HEK293 (cell line): ENCODE measurements around the gene CDK17.

Source experiments
- CTCF ChIA-PET: fragments of 350-600 bp; formaldehyde crosslinking; extraction: SDS; loops from one replicate; lab custom pipeline; 2021; ENCODE audit warnings: antibody characterized with exemption; lab: Yijun Ruan, JAX
- POLR2A ChIA-PET: fragments of 300-600 bp; formaldehyde crosslinking; extraction: SDS; loops from one replicate; lab custom pipeline; 2020; ENCODE audit warnings: antibody characterized with exemption, inconsistent platforms; lab: Yijun Ruan, JAX
- H3K27ac ChIP-seq: fragments of 200-500 bp; sonication (Bioruptor generic); 2 replicates; pipeline ENCODE4 v1.5.1; 2014; ENCODE audit warnings: low read depth, low read length, control low read depth, inconsistent platforms; ENCODE audit errors: extremely low read depth
- H3K36me3 ChIP-seq, 2 experiments: fragments of 200-500 bp in 1 of 2; sonication (Bioruptor generic) in 1 of 2; 1 replicate in 1 of 2; 2 replicates in 1 of 2; pipeline ENCODE4 v1.5.1; 2014 to 2017; ENCODE audit warnings: inconsistent platforms in 2 of 2, low read length in 2 of 2; ENCODE audit not compliant: control insufficient read depth in 2 of 2, insufficient read depth in 1 of 2
- H3K4me1 ChIP-seq: fragments of 200-500 bp; sonication (Bioruptor generic); 2 replicates; pipeline ENCODE4 v1.5.1; 2014; ENCODE audit warnings: mild to moderate bottlenecking, low read length, inconsistent platforms; ENCODE audit not compliant: control insufficient read depth, insufficient read depth
- H3K4me3 ChIP-seq: 2 replicates; pipeline ENCODE4 v1.5.1; 2011; ENCODE audit warnings: low read depth, mild to moderate bottlenecking, control low read depth, low read length, moderate library complexity
- H3K9me3 ChIP-seq: fragments of 200-500 bp; sonication (Bioruptor generic); 2 replicates; pipeline ENCODE4 v1.5.1; 2014; ENCODE audit warnings: low read depth, low read length, inconsistent platforms; ENCODE audit not compliant: control insufficient read depth, insufficient read depth
- GFI1B ChIP-seq: fragments of 450-650 bp; formaldehyde crosslinking; IDR thresholded peaks from 2 replicates; pipeline ENCODE4 v1.5.1; 2016; ENCODE audit warnings: missing biosample characterization, missing genetic modification characterization
- HOXD13 ChIP-seq: sonication (generic); formaldehyde crosslinking; IDR thresholded peaks from 2 replicates; pipeline ENCODE4 v1.8.0; 2022; ENCODE audit warnings: missing genetic modification reagents, borderline replicate concordance
- SCRT1 ChIP-seq: fragments of 450-650 bp; formaldehyde crosslinking; IDR thresholded peaks from 2 replicates; pipeline ENCODE4 v1.5.1; 2016; ENCODE audit warnings: missing biosample characterization, missing genetic modification characterization, borderline replicate concordance
- SCRT2 ChIP-seq: fragments of 450-650 bp; formaldehyde crosslinking; IDR thresholded peaks from 2 replicates; pipeline ENCODE4 v1.5.1; 2016; ENCODE audit warnings: missing biosample characterization, missing genetic modification characterization
- SETDB1 ChIP-seq: IDR thresholded peaks from one replicate; pipeline ENCODE4 v1.6.1; 2017; ENCODE audit warnings: mild to moderate bottlenecking, low read length, moderate library complexity, mixed read lengths; ENCODE audit not compliant: insufficient read length
- ZBTB48 ChIP-seq: fragments of 450-650 bp; formaldehyde crosslinking; IDR thresholded peaks from 2 replicates; pipeline ENCODE4 v1.5.1; 2016; ENCODE audit warnings: missing biosample characterization, missing genetic modification characterization
- ZIC2 ChIP-seq: fragments of 450-650 bp; formaldehyde crosslinking; IDR thresholded peaks from 2 replicates; pipeline ENCODE4 v1.5.1; 2016; ENCODE audit warnings: missing biosample characterization, missing genetic modification characterization
- ZNF174 ChIP-seq: fragments of 450-650 bp; formaldehyde crosslinking; IDR thresholded peaks from 2 replicates; pipeline ENCODE4 v1.5.0; 2017; ENCODE audit warnings: missing biosample characterization, mild to moderate bottlenecking, missing genetic modification characterization
- ZNF202 ChIP-seq: fragments of 450-650 bp; formaldehyde crosslinking; IDR thresholded peaks from 2 replicates; pipeline ENCODE4 v1.5.1; 2016; ENCODE audit warnings: missing biosample characterization, missing genetic modification characterization, borderline replicate concordance
- ZNF311 ChIP-seq: fragments of 450-650 bp; formaldehyde crosslinking; IDR thresholded peaks from 2 replicates; pipeline ENCODE4 v1.5.1; 2017; ENCODE audit warnings: missing biosample characterization, missing genetic modification characterization, borderline replicate concordance
- ZNF600 ChIP-seq: fragments of 450-650 bp; formaldehyde crosslinking; IDR thresholded peaks from 2 replicates; pipeline ENCODE4 v1.5.1; 2016; ENCODE audit warnings: missing biosample characterization, missing genetic modification characterization
- ZNF626 ChIP-seq: fragments of 450-650 bp; sonication (Bioruptor Pico); formaldehyde crosslinking; IDR thresholded peaks from 2 replicates; pipeline ENCODE4 v1.5.1; 2018; ENCODE audit warnings: missing biosample characterization, missing genetic modification characterization, inconsistent platforms
- ZNF639 ChIP-seq: fragments of 450-650 bp; formaldehyde crosslinking; IDR thresholded peaks from 2 replicates; pipeline ENCODE4 v1.5.1; 2016; ENCODE audit warnings: missing biosample characterization, missing genetic modification characterization
- ZNF677 ChIP-seq: fragments of 450-650 bp; IDR thresholded peaks from 2 replicates; pipeline ENCODE4 v1.5.0; 2018; ENCODE audit warnings: missing biosample characterization, mild to moderate bottlenecking, missing genetic modification characterization, moderate library complexity
- TF ChIP-seq, protein P1 (sequence below): fragments of 450-650 bp; formaldehyde crosslinking; IDR thresholded peaks from 2 replicates; pipeline ENCODE4 v1.5.1; 2016; ENCODE audit warnings: missing biosample characterization, missing genetic modification characterization
- TF ChIP-seq, protein P2 (sequence below): fragments of 450-650 bp; formaldehyde crosslinking; IDR thresholded peaks from 2 replicates; pipeline ENCODE4 v1.5.1; 2016; ENCODE audit warnings: missing biosample characterization, missing genetic modification characterization
- TF ChIP-seq, protein P3 (sequence below): fragments of 450-650 bp; formaldehyde crosslinking; conservative IDR thresholded peaks from 2 replicates; pipeline ENCODE4 v1.5.1; 2016; ENCODE audit warnings: low read depth, missing biosample characterization, missing genetic modification characterization

The CDK17 gene

DNA sequence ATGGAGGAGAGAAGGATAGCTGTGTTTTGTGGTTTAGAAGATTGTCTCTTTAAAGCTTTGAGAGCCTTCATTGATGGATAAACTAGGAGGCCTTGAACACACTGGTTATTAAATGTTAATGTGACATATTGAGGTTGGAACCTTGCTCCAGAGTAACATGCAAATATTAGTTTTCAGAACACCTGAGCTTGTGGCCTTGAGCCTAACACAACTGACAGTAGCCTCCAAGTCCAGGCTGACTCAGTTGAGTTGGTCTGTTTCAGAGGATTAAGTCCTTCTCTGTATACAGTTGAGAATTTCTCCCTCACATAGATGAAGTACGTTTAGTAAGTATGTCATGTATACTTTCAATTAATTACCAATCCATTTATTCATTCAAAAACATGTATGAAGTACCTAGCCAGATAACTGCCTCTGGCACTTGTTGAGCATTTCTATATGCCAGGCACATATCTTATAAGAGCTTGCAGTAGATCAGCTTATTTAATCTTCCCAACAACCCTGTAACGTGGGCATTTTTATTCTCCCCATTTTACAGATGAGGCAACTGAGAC is 142.6 kb downstream of the CDK17 start (continued):
- TF ChIP-seq, protein P1, sequence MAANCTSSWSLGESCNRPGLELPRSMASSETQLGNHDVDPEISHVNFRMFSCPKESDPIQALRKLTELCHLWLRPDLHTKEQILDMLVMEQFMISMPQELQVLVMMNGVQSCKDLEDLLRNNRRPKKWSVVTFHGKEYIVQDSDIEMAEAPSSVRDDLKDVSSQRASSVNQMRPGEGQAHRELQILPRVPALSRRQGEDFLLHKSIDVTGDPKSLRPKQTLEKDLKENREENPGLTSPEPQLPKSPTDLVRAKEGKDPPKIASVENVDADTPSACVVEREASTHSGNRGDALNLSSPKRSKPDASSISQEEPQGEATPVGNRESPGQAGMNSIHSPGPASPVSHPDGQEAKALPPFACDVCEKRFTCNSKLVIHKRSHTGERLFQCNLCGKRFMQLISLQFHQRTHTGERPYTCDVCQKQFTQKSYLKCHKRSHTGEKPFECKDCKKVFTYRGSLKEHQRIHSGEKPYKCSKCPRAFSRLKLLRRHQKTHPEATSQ = no peak
- TF ChIP-seq, all 188 proteins: peak for 1

- POLR2A ChIA-PET = no interaction called here
- Histone ChIP-seq H3K27ac (no peak overlapping the region), H3K36me3 (peaks cover 5 to 20% of the 10 kb centered on the region in 2 experiments), H3K4me1 (peaks cover 7% of the 10 kb centered on the region), H3K4me3 (no peak overlapping the region), H3K9me3 (no peaks in the 10 kb centered on the region)
- TF ChIP-seq GFI1B (tag by site-specific recombination) (no peak), ZNF174 (tag by site-specific recombination) (no peak), ZNF639 (tag by site-specific recombination) (no peak), ZNF626 (tag by site-specific recombination) (no peak), ZNF202 (tag by site-specific recombination) (no peak), ZNF677 (tag by site-specific recombination) (no peak), SCRT2 (no peak), ZIC2 (tag by site-specific recombination) (no peak)
- TF ChIP-seq, protein P2, sequence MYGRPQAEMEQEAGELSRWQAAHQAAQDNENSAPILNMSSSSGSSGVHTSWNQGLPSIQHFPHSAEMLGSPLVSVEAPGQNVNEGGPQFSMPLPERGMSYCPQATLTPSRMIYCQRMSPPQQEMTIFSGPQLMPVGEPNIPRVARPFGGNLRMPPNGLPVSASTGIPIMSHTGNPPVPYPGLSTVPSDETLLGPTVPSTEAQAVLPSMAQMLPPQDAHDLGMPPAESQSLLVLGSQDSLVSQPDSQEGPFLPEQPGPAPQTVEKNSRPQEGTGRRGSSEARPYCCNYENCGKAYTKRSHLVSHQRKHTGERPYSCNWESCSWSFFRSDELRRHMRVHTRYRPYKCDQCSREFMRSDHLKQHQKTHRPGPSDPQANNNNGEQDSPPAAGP = no peak
- CTCF ChIA-PET = no interaction called here
Measured at GRCh38 chr12:96256672-96257361, 143.4 kb downstream of the CDK17 start.

DNA sequence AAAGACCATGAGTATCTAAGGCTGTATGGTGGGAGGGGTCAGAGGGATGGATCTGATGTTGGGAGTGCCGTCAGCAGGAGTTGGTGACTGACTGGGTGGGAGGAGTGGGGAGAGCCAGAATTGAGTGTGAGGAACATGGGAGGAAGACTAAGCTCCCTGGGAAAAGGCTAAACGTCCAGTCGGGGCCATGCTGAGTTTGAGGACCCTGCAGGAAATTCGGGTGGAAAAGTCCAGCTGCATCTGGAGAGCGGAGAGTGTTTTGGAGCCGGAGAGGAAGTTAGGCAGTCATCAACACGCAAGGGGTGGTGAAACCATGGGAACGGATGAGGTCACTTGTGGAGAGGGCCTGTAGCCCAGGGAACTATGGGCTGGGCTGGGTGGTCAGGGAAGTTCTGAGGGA is 145.2 kb downstream of the CDK17 start:
- TF ChIP-seq ZNF600 = peak; percentile 56
- no peak for TF ChIP-seq HOXD13 (CRISPR knock-in tag)
- TF ChIP-seq ZNF311 (tag by site-specific recombination) = no peak
- no peak for TF ChIP-seq SCRT1
- TF ChIP-seq ZBTB48 (tag by site-specific recombination) = 0 out of 2 replicates have a peak, but pooled peaks have one; percentile 22
- TF ChIP-seq, protein P2 = 0 out of 2 replicates have a peak, but pooled peaks have one; percentile 25
- no peak for TF ChIP-seq SETDB1
- TF ChIP-seq, protein P3, sequence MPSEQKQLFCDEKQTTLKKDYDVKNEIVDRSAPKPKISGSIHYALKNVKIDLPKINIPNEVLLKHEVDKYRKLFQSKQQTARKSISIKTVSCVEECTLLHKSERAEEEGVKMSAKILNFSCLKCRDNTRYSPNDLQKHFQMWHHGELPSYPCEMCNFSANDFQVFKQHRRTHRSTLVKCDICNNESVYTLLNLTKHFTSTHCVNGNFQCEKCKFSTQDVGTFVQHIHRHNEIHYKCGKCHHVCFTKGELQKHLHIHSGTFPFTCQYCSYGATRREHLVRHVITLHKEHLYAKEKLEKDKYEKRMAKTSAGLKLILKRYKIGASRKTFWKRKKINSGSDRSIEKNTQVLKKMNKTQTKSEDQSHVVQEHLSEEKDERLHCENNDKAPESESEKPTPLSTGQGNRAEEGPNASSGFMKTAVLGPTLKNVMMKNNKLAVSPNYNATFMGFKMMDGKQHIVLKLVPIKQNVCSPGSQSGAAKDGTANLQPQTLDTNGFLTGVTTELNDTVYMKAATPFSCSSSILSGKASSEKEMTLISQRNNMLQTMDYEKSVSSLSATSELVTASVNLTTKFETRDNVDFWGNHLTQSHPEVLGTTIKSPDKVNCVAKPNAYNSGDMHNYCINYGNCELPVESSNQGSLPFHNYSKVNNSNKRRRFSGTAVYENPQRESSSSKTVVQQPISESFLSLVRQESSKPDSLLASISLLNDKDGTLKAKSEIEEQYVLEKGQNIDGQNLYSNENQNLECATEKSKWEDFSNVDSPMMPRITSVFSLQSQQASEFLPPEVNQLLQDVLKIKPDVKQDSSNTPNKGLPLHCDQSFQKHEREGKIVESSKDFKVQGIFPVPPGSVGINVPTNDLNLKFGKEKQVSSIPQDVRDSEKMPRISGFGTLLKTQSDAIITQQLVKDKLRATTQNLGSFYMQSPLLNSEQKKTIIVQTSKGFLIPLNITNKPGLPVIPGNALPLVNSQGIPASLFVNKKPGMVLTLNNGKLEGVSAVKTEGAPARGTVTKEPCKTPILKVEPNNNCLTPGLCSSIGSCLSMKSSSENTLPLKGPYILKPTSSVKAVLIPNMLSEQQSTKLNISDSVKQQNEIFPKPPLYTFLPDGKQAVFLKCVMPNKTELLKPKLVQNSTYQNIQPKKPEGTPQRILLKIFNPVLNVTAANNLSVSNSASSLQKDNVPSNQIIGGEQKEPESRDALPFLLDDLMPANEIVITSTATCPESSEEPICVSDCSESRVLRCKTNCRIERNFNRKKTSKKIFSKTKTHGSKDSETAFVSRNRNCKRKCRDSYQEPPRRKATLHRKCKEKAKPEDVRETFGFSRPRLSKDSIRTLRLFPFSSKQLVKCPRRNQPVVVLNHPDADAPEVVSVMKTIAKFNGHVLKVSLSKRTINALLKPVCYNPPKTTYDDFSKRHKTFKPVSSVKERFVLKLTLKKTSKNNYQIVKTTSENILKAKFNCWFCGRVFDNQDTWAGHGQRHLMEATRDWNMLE (tag by site-specific recombination) = no peak
- CTCF ChIA-PET = interaction anchor here (1.1 kb wide), 1 partner anchor 40 kb away, joined by 3 read pairs; no protein-coding TSS in a partner anchor
- POLR2A ChIA-PET = no interaction called here

More for the DNA sequence above, 145.2 kb downstream of the CDK17 start:
- H3K36me3 ChIP-seq = peaks cover 2 to 20% of the 10 kb centered on the region in 2 experiments; a peak in 2 of 3 replicates
- H3K4me1 ChIP-seq = peaks cover 7% of the 10 kb centered on the region
- no peak overlapping the region for H3K4me3 ChIP-seq
- H3K9me3 ChIP-seq = no peaks in the 10 kb centered on the region
- no peak overlapping the region for H3K27ac ChIP-seq
